Stimulated activated CD8-positive, alpha-beta memory T cell treated with anti-CD3 and anti-CD28 coated beads, Interleukin-7, amount 100 ng/mL, for 1 hour (primary cell): ENCODE data around the gene DOK7.

Experiments
- DNase-seq, 2 donors: peaks; one replicate each; pipeline ENCODE4 v3.0.0-alpha.2; 2020; ENCODE audit warnings: low read depth in 2 of 2

Gene DOK7

DNA sequence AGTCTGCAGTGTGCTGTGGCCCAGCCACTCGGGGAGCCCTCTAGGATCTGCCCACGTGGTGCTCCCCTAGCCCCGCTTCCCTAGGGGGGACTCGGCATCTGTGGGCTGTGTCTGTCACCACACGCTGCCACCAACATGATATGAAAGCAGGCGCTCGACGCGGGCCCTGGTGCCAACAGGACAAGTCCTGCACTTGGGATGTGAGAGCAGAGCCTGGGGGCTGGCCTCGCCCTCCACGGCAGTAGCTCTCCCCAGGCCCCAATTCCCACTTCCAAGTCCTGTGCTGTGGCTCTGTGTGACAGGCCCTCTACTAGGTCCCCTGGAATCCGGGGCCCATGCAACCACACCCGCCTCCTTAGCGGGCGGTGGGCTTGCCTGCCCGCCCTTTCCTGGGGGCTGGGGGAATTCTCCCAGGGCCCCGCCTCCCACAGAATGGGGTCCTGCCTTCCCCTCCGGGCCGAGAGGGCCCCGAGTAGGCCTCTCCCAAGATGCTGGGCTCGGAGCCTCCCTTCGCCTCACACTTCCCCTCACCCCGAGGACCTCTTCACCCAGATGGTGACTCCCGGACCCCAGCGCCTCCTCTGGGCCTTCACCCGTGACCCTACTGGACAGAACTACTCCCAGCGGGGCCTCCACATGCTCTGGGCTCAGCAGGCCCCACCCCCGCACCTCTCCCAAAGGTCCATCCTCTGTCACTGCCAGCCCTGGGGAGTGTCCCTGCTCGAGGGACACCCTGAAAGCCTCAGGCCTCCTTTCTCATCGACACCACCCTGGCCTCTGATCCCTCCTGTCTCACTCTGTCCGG, 57.9 kb downstream of the DOK7 start:
- DNase-seq = no peak

DNA sequence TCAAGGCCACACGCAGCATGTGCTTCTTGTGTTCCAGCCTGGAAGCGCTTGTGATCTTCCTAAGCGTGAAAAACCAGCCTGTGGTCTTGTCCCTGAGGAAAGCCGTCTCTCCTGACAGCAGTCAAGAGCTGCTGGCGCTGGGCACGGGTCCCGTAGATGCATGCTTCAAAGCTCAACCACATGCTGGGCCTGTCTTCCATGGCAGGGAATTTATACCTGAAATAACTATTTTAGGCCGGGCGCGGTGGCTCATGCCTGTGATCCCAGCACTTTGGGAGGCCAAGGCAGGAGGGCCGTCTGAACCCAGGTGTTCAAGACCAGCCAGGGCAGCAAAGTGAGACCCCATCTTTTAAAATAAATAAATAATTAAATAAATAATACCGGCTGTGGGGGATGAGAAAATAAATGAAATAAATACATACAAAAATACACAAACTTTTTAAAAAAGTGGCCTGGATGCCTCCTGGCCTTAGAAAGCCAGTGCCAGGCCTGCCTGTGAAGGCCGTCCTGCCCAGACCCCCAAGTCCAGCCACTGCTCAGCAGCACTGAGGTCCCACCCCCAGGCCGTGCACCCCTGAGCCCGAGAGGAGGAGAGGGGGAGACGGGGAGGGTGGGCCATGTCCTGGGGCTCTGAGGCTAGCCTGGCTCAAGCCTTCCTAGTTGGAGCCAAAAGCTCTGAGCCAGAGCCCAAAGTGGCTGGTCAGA, 58.7 kb downstream of the DOK7 start:
- no peak for DNase-seq

DNA sequence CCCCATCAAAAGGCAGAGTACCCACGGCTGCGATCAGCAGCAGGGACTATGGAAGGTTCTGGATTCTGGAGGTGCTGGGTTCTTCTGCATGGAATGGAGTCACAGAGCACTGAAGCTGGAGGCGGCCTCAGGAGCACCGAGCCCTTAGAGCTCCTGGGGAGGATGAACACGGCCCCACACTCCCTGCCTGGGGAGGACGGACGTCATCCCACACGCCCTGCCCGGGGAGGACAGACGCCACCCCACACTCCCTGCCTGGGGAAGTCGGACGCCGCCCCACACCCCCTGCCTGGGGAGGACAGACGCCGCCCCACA, 59.2 kb downstream of the DOK7 start:
- DNase-seq = no peak

DNA sequence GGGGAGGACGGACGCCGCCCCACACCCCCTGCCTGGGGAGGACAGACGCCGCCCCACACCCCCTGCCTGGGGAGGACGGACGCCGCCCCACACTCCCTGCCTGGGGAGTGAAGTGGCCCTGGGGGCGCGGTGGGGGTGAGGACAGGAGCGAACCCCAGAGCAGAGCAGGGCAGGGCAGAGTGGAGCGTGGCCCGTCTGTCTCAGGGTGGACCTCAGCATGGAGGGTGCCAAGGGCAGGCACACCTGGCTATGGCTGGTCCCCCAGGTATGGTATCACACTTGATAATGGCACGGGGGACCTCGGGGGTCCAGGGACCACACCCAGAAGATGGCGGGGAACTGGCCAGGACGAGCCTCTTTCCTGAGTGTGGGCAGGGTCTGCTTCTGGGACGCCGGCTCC, 59.5 kb downstream of the DOK7 start:
- DNase-seq = no peak

DNA sequence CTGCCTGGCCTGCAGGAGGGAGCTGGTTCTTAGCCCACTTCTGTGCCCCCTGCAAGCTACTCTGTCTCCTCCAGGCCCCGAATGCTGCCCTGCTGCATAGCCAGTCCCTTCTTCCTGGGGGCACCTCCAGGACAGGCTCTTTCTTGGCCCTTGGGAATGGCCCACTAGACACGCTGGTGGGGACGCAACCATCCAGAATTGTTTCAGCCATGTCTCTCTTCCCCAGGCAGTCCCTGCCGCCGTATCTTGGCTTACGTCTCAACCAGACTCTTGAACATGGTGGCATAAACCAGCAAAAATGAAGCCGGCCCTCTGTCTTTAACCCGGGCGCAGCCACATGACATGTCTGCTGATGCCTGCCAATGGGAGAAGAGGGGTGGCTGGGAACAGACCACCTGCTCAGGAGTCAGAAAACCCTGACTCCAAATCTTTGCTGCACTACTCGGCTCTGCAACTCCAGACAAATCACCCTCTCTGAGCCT, 60.1 kb downstream of the DOK7 start:
- DNase-seq = no peak

DNA sequence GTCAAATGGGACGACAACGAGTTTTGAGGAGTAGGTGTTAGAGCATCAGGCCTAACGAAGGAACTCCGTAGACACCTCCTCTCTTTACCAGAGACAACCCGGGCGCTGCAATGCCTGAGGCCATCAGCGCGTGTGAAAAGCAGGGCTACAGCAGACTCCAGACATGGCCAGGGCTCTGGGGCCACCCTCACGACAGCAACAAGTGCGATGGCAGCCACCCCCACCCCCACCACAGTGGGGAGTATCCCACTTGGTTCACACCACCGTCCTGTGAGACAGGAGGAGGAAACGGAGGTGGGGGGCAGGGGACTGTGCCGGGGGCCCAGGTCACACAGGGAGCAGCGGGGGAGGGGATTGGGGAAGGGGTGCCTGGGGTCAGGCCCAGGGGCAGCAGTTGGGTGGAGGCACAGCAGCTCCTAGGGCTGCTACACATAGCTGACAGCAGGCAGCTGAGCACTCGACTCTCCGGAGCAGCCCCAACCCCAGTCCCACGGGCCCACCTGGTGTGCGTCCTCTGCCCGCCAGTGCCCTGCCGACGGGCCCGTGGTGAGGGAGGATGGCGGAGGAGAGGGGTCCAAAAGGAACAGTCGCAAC, 60.6 kb downstream of the DOK7 start:
- DNase-seq = no peak

DNA sequence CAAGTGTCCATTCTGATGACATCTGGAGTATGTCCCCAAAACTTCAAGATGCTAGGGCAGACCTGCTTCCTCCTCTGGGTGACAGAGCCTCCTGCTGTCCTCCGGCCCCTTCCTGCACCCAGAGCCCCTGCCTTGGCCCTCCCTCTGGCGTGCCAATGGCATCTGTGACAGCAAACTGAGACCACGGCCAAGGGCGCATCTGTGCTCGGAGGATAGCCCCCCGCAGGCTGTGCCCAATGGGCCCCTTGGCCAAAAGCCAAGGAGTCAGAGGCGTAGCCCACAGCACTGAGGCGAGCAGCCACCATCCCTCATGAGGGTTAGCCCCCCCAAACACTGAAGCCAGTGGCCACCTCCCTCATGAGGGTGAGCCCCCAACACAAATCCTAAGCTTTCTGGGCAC, 61.2 kb downstream of the DOK7 start:
- no peak for DNase-seq

DNA sequence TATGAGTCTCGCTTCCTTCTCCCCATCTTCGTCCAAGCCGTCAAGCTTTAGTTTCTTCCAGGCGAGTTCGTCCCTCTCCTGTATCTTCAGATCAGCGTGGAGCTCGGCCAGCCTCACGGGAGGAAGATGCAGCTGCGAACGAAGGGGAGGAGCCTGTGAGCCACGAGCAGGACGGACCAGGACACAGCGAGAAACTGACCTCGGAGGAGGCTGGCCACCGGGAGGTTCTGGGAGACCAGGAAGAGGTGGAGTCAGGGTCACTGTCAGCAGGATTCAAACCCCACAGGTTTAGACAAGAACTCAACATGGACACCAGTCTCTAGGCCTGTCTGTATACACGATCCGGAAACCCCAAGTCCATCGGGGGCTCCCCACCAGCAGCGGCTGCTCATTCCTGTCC, 61.8 kb downstream of the DOK7 start:
- no peak for DNase-seq

DNA sequence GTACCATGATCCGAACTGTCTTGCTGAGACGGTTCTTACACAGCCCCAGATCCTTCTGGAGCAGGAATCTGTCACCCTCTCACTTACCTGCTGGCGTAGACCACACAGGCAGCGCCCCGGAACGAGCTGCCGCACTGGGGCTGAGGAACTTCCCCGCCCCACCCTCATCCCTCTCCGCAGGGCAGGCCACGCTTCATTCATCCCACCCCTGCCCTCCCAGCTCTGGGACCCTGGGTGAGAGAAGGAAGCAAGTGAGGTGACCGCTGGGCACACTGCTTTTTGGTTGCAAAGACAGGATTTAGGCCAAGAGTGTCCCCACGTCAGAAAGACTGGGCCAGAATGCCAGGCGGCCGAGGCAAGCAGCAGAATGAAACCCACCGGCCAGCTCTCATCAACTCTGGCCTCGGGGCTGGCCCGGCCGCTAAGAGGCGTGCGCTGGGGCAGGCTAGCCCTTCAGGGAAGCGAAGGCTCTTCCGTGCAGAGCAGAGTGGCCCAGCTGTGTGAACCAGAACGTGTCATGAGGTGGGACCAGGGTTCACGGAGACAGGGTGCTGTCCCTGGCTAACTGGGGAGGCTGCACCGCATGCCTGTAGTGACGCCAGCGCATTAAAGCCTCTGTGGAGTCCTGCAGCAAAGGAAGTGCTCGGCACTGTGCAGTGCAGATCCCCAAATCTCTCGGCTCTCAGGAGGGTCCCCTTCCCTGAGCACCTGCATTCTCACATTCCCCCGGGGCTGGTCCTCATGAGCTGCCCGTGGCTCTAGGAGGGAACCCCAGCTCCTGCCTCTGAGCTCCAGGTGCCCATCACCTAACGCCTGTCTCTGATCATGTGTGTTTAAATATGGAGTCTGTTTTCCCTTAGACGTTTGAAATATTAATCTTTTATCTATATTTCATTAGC, 62.7 kb downstream of the DOK7 start:
- no peak for DNase-seq

DNA sequence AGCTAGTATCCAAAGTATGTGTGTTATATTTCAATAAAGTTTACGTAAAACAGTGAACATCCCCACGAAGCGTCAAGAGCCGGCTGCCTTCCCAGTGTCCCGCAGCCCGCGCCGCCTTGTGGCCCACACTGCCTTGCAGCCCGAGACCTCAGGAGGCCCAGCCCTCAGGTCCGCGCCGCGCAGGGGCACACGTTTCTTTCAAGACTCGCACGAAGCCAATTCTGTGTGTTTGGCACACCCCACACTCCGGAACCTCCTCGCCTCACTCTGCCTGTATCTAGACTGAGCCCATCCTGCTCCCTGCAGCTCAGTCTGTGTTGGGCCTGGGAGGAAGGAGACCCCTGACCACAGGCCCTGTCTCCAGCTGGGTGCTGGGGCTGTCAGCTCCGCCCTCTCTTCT, 63.4 kb downstream of the DOK7 start:
- no peak for DNase-seq

DNA sequence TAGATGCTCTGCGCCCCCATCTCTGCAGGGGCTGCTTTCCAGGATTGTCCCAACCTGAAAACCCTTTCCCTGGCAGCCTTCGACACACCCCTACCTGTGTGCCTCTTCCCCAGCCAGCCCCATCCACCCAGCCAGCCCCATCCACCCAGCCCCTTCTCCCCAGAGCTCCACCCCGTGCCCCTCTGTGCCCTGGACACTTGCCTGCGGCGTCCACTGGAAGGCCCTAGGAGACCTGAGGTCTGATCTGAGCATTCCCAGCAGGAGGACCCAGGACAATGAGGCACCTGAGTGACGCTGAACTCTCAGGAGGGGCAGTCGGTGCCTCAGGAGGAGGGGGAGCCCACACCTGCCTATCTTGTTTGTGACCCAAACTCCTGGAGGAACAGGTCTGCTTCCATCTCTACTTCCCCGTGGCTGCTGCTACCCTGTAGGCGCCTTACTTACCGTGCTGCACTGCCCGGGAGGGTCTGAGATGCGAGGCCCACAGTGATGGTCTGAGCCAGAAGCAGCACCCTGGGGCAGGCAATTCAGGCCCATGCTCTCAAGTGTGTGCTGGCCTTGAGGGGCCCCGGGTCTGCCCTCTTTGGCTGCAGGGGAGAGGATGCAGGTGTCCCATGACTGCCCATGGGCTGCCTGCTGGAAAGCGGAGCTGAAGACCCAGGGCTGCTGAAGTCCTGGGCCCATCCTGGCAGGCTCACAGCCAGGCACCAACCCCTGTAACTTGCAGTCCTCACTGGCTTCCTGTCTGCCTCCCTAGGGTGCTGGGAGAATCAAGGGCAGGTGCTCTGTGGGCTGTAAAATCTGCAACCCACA, 64.2 kb downstream of the DOK7 start:
- no peak for DNase-seq

DNA sequence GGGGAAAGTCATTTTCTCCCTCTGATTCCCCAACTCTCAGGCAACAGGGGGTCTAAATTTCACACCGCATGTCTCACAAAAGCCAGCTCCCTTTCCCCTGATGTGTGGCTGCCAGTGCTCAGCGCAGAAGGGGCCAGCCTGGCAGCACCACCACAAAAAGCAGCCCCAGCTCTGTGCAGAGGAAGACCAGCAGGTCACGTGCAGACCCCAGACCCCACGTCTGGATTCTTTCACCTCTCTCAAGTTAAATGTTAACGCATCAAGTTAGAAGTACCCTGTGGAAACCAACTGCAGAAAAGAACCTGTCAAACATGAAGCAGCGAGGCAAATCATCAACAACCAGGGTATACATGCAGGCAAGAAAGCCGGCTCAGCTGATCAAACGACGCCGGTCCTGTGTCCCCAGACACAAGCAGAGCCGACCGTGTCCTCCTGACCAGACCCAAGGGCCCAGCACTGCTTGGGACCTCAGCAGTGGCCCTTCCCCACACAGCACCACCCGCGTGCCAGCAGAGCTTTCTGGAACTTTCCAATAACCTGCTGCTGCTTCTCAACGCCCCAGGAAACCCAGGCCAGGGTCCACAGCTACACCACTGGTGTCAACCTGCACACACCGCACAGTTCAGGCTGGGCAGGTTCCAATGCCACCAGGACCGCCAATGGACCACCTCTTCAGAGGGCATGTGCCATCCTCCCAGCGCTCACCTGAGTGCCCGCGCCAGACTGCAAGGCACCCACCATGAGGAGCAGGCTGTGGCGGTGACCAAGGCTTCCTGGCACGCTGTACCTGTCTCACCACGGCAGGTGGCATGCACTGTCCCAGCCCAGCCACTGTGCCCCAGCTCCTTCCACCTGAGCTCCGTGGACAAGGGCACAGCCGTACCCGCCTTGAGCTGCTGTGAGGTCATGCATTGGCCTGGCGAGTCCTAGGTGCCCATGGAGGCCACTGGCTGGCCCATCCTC, 65.1 kb downstream of the DOK7 start:
- DNase-seq = no peak

DNA sequence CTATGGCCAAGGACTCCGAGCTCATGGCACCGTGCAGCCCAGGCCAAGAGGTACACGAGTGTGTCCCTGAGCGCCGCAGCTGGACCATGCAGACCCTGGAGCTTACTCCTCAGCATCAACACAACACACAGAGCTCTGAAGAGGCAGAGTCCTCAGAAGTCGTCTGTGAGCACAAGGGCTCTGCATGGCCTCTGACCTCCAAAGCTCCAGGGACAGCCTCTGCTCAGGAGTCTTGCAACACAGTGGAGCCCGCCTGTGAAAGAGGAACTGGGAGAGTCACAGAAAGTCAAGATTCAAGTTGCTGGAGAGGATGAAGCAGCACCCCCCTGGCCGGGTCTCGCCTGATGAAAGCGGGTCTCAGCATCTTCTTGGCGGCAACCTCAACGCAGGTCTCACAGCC, 66.3 kb downstream of the DOK7 start:
- no peak for DNase-seq

DNA sequence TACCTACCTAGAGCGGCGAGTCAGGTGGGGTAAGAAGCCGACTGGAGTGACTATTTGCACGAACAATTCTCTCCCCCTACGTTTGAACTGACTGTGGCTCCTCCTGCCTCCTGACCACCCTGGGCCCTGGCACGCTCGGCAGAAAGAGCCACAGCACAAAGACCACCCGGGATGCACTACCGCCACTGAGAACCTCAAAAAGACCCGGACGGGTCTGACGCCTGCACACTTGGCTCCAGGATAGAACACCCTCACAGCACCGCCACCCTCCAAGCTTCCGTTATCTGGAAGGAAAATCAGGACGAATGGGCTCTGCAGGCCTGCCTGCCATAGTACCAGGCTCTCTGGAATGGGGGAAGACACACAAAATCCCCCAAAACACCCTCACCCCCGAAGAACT, 66.9 kb downstream of the DOK7 start:
- DNase-seq = no peak

DNA sequence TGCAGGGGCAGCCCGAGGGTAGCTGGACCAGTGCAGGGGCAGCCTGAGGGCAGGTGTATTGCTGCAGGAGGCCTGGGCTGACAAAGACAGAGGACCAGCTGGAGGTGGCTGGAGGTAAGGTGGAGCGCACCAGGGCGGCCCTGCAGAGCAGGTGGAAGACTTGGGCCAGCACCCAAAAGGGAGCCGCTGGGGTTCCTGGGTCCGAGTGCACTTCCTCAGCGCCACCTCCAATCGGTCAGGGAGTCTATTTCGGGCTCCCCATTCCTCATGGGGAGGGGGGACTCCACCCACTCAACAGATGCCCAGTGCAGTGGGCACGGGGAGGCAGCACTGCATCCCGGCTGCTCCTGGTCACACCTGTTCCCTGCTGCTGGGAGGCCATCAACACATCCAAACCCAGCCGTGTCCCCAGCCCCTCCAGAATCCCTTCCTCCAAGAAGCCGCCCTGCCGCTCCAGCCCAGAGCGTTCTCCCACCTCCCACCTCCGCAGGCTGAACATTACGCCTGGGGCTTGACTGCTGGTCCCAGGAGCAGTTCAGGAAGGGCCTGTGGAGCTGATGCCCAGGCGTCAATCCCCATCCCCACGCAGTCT, 67.7 kb downstream of the DOK7 start:
- no peak for DNase-seq

DNA sequence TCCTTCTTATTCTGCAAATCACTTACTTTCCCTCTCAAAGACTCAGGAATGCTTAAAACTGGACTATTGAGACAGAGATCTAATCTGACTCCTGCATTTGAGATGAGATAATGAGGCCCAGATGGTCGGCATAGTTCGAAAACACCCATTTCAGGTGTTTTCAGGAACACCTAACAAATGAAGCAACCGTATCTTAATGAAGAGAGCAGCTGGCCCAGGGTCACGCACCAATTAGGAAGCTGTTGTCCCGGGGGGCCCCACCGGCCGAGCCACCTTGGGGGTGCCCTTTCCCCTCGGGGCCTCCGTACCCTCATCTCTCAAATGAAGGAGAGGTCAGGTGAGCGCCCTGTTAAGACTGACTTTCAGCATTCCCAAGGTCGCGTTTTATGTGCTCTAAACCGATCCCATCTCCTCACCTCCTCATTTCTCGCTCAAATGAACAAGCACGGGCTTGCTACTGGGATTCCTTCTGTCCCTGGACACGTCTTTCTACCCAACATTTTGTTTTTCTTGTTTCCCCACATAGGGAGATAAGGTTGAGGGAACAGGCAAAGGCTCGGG, 68.3 kb downstream of the DOK7 start:
- no peak for DNase-seq

DNA sequence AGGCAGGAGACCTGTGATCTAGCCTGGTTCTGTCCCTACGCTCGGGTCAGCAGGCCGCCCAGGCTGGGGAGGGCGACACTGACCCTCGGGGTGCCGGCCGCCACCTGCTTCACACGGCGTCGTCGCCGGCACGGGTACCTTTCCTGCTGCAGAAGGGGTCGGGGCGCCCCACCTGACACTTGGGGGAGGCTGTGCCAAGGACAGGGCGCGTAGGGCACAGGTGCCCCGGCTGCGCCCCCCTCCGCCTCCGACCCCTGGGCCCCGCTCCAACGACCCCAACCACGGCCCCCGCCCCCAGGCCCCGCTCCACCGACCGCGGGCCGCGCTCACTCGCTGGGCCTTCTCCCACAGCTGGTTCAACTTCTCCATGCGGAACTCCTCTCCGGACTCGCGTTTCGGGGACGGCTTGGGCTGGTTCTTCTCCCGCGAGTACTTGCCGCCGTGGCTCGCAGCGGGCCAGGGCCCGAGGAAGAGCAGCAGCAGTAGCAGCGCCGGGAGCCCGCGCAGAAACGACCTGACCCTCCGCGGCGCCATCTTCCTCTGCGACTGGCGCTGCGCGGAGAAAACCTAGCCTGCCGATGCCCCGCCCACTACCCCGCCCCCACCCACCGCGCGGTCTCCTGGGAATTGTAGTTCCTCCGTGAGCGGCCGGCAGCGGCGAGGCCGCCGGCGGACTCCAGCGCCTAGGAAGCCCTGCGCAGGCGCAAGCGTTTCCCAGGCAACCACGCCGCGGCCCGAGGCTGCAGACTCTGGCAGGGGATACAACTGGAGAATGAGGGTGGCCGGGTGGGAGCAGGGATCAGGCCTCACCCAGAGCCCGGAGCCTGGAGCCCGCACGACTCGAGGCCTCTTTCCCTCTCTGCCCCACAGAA, 69.0 kb downstream of the DOK7 start, which contains the start of gene LRPAP1:
Gene LRPAP1 (minus strand): TSS at position 544 of the 872 bp plus-strand sequence. CDS start 10 bp downstream, at position 534.
- peak; percentile 71 to 73 for DNase-seq

DNA sequence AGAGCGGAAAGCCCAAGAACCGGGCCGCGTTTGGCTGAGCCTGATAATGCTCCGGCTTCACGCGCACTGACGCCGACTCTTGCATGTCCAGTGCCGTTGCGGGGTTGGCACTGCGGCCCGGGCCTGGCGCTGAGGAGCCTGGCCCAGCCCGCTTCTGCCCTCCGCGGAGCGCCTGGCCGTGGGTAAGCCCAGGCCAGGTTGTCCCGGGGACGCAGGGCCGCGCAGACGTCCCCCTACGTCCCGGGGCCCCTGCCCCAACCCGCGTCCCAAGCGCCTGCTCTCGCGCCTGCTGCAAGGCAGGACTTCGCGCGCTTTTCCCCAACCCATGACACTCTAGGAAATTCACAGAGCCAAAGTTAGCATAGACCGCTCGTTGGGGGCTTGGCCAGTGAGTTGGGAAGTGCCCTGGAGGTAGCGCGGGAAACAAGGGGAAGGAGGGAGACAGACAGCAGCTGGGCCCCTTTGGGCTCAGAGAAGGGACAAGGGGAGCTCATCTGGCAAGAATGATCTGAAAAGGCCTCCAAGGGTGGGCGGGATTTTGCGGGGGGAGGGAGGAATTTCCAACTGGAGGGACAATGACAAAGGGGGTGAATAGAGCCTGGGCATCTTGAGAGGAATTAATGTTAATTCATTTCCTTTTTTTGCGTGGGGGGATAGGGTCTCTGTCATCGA, 69.8 kb downstream of the DOK7 start:
- no peak for DNase-seq
